Measurements from ENCODE around the gene LAMA5.

LAMA5 gene

GRCh38 chr20:62287129-62287528 lies 80.0 kb downstream of the LAMA5 start:
- H3K56ac ChIP-seq (ENCODE audit: low read length) = no peak overlapping the region
- H3K4ac ChIP-seq (ENCODE audit: low read depth, low read length) = no peak overlapping the region
- no peak overlapping the region for H3K27ac ChIP-seq (ENCODE audit: low read depth, low read length)
- H2BK5ac ChIP-seq (ENCODE audit: low read length) = no peak overlapping the region
- H3K79me2 ChIP-seq (ENCODE audit: control insufficient read depth, insufficient read depth, low read length) = no peaks in the 10 kb centered on the region
- no peak for DNase-seq
- H3K4me1 ChIP-seq (ENCODE audit: control insufficient read depth, low read depth, low read length) = no peaks in the 10 kb centered on the region
- H2BK15ac ChIP-seq (replicated peaks; ENCODE audit: low read depth) = no peak overlapping the region
- no peak overlapping the region for H3K9ac ChIP-seq (ENCODE audit: low read length)
- no peak overlapping the region for H4K5ac ChIP-seq (ENCODE audit: low read length)
- no peak overlapping the region for H3K23ac ChIP-seq (ENCODE audit: low read length)
- no peak overlapping the region for H2AK5ac ChIP-seq (ENCODE audit: low read length)
- no peaks in the 10 kb centered on the region for H3K27me3 ChIP-seq (ENCODE audit: insufficient read depth, low read length, poor library complexity)
- H3K36me3 ChIP-seq (ENCODE audit: control insufficient read depth, insufficient read depth, low read length) = peaks cover 3% of the 10 kb centered on the region
- no peak overlapping the region for H4K8ac ChIP-seq (ENCODE audit: low read depth, low read length)
- no peak overlapping the region for H3K4me3 ChIP-seq (ENCODE audit: low read length)
- H3K4me2 ChIP-seq (ENCODE audit: low read length) = no peak overlapping the region
- H3K18ac ChIP-seq (ENCODE audit: low read length) = no peak overlapping the region
- no peaks in the 10 kb centered on the region for H3K79me1 ChIP-seq (ENCODE audit: low read length)
- no CpG with 5 or more reads among the region's 6 CpGs for WGBS (ENCODE audit: extremely low coverage, insufficient coverage, low lambda C conversion rate)
- H2BK120ac ChIP-seq (ENCODE audit: low read depth, low read length) = no peak overlapping the region

- Histone ChIP-seq H4K5ac (ENCODE audit: low read length) (no peak overlapping the region), H3K4me3 (ENCODE audit: low read length) (no peak overlapping the region), H3K4me2 (ENCODE audit: low read length) (no peak overlapping the region), H3K18ac (ENCODE audit: low read length) (no peak overlapping the region), H2AK5ac (ENCODE audit: low read length) (no peak overlapping the region), H3K27ac (ENCODE audit: low read depth, low read length) (no peak overlapping the region), H2BK120ac (ENCODE audit: low read depth, low read length) (no peak overlapping the region), H3K79me2 (ENCODE audit: control insufficient read depth, insufficient read depth, low read length) (no peaks in the 10 kb centered on the region), H4K8ac (ENCODE audit: low read depth, low read length) (no peak overlapping the region), H3K79me1 (ENCODE audit: low read length) (no peaks in the 10 kb centered on the region), H3K9ac (ENCODE audit: low read length) (no peak overlapping the region), H3K23ac (ENCODE audit: low read length) (no peak overlapping the region), H3K4me1 (ENCODE audit: control insufficient read depth, low read depth, low read length) (no peaks in the 10 kb centered on the region), H2BK5ac (ENCODE audit: low read length) (no peak overlapping the region), H3K36me3 (ENCODE audit: control insufficient read depth, insufficient read depth, low read length) (peaks cover 2% of the 10 kb centered on the region), H3K27me3 (ENCODE audit: insufficient read depth, low read length, poor library complexity) (no peaks in the 10 kb centered on the region), H3K56ac (ENCODE audit: low read length) (no peak overlapping the region), H3K4ac (ENCODE audit: low read depth, low read length) (no peak overlapping the region), H2BK15ac (replicated peaks; ENCODE audit: low read depth) (no peak overlapping the region)
- no CpG with 5 or more reads among the region's 25 CpGs for WGBS (ENCODE audit: extremely low coverage, insufficient coverage, low lambda C conversion rate)
- DNase-seq = no peak
Observed at GRCh38 chr20:62286493-62287064, 80.5 kb downstream of the LAMA5 start.

- Histone ChIP-seq H4K8ac (ENCODE audit: low read depth, low read length) (no peak overlapping the region), H3K4me3 (ENCODE audit: low read length) (no peak overlapping the region), H2BK5ac (ENCODE audit: low read length) (no peak overlapping the region), H3K36me3 (ENCODE audit: control insufficient read depth, insufficient read depth, low read length) (peaks cover 6% of the 10 kb centered on the region), H3K9ac (ENCODE audit: low read length) (no peak overlapping the region), H3K4ac (ENCODE audit: low read depth, low read length) (no peak overlapping the region), H2BK15ac (replicated peaks; ENCODE audit: low read depth) (no peak overlapping the region), H2BK120ac (ENCODE audit: low read depth, low read length) (no peak overlapping the region), H4K5ac (ENCODE audit: low read length) (no peak overlapping the region), H3K4me1 (ENCODE audit: control insufficient read depth, low read depth, low read length) (no peaks in the 10 kb centered on the region), H3K27ac (ENCODE audit: low read depth, low read length) (no peak overlapping the region), H3K18ac (ENCODE audit: low read length) (no peak overlapping the region), H3K23ac (ENCODE audit: low read length) (no peak overlapping the region), H2AK5ac (ENCODE audit: low read length) (no peak overlapping the region), H3K79me1 (ENCODE audit: low read length) (no peaks in the 10 kb centered on the region), H3K4me2 (ENCODE audit: low read length) (no peak overlapping the region), H3K27me3 (ENCODE audit: insufficient read depth, low read length, poor library complexity) (no peaks in the 10 kb centered on the region), H3K79me2 (ENCODE audit: control insufficient read depth, insufficient read depth, low read length) (no peaks in the 10 kb centered on the region), H3K56ac (ENCODE audit: low read length) (no peak overlapping the region)
- DNase-seq = no peak
- no CpG with 5 or more reads among the region's 23 CpGs for WGBS (ENCODE audit: extremely low coverage, insufficient coverage, low lambda C conversion rate)
Observed at GRCh38 chr20:62285722-62286121, 81.4 kb downstream of the LAMA5 start.

GRCh38 chr20:62285151-62285550 lies 82.0 kb downstream of the LAMA5 start:
- no peak for DNase-seq
- Histone ChIP-seq H3K79me2 (ENCODE audit: control insufficient read depth, insufficient read depth, low read length) (no peaks in the 10 kb centered on the region), H3K4me3 (ENCODE audit: low read length) (no peak overlapping the region), H2AK5ac (ENCODE audit: low read length) (no peak overlapping the region), H2BK120ac (ENCODE audit: low read depth, low read length) (no peak overlapping the region), H3K18ac (ENCODE audit: low read length) (no peak overlapping the region), H3K27ac (ENCODE audit: low read depth, low read length) (no peak overlapping the region), H2BK5ac (ENCODE audit: low read length) (no peak overlapping the region), H3K27me3 (ENCODE audit: insufficient read depth, low read length, poor library complexity) (no peaks in the 10 kb centered on the region), H3K56ac (ENCODE audit: low read length) (no peak overlapping the region), H3K23ac (ENCODE audit: low read length) (no peak overlapping the region), H4K5ac (ENCODE audit: low read length) (no peak overlapping the region), H3K4ac (ENCODE audit: low read depth, low read length) (no peak overlapping the region), H3K36me3 (ENCODE audit: control insufficient read depth, insufficient read depth, low read length) (peaks cover 6% of the 10 kb centered on the region), H3K9ac (ENCODE audit: low read length) (no peak overlapping the region), H3K79me1 (ENCODE audit: low read length) (no peaks in the 10 kb centered on the region), H4K8ac (ENCODE audit: low read depth, low read length) (no peak overlapping the region), H3K4me1 (ENCODE audit: control insufficient read depth, low read depth, low read length) (no peaks in the 10 kb centered on the region), H2BK15ac (replicated peaks; ENCODE audit: low read depth) (no peak overlapping the region), H3K4me2 (ENCODE audit: low read length) (no peak overlapping the region)
- no CpG with 5 or more reads among the region's 6 CpGs for WGBS (ENCODE audit: extremely low coverage, insufficient coverage, low lambda C conversion rate)

GRCh38 chr20:62284448-62284847 lies 82.7 kb downstream of the LAMA5 start:
- H3K23ac ChIP-seq (ENCODE audit: low read length) = no peak overlapping the region
- no peak overlapping the region for H3K4me2 ChIP-seq (ENCODE audit: low read length)
- no peak overlapping the region for H2BK5ac ChIP-seq (ENCODE audit: low read length)
- no peak overlapping the region for H2BK15ac ChIP-seq (replicated peaks; ENCODE audit: low read depth)
- H3K56ac ChIP-seq (ENCODE audit: low read length) = no peak overlapping the region
- H3K79me1 ChIP-seq (ENCODE audit: low read length) = no peaks in the 10 kb centered on the region
- no peak overlapping the region for H2AK5ac ChIP-seq (ENCODE audit: low read length)
- no peak overlapping the region for H2BK120ac ChIP-seq (ENCODE audit: low read depth, low read length)
- H3K4me1 ChIP-seq (ENCODE audit: control insufficient read depth, low read depth, low read length) = no peaks in the 10 kb centered on the region
- H3K9ac ChIP-seq (ENCODE audit: low read length) = no peak overlapping the region
- no peaks in the 10 kb centered on the region for H3K79me2 ChIP-seq (ENCODE audit: control insufficient read depth, insufficient read depth, low read length)
- no peak overlapping the region for H3K27ac ChIP-seq (ENCODE audit: low read depth, low read length)
- H3K36me3 ChIP-seq (ENCODE audit: control insufficient read depth, insufficient read depth, low read length) = peaks cover 10% of the 10 kb centered on the region
- H3K18ac ChIP-seq (ENCODE audit: low read length) = no peak overlapping the region
- no peak overlapping the region for H4K5ac ChIP-seq (ENCODE audit: low read length)
- H3K4me3 ChIP-seq (ENCODE audit: low read length) = no peak overlapping the region
- no peak overlapping the region for H4K8ac ChIP-seq (ENCODE audit: low read depth, low read length)
- no peaks in the 10 kb centered on the region for H3K27me3 ChIP-seq (ENCODE audit: insufficient read depth, low read length, poor library complexity)
- no peak for DNase-seq
- H3K4ac ChIP-seq (ENCODE audit: low read depth, low read length) = no peak overlapping the region
- WGBS (ENCODE audit: extremely low coverage, insufficient coverage, low lambda C conversion rate) = no CpG with 5 or more reads among the region's 6 CpGs

- Histone ChIP-seq H3K4ac (ENCODE audit: low read depth, low read length) (no peak overlapping the region), H4K5ac (ENCODE audit: low read length) (no peak overlapping the region), H4K8ac (ENCODE audit: low read depth, low read length) (no peak overlapping the region), H2BK5ac (ENCODE audit: low read length) (no peak overlapping the region), H3K36me3 (ENCODE audit: control insufficient read depth, insufficient read depth, low read length) (peaks cover 12% of the 10 kb centered on the region), H3K79me2 (ENCODE audit: control insufficient read depth, insufficient read depth, low read length) (no peaks in the 10 kb centered on the region), H3K23ac (ENCODE audit: low read length) (no peak overlapping the region), H2AK5ac (ENCODE audit: low read length) (no peak overlapping the region), H3K4me3 (ENCODE audit: low read length) (no peak overlapping the region), H3K27me3 (ENCODE audit: insufficient read depth, low read length, poor library complexity) (no peaks in the 10 kb centered on the region), H3K79me1 (ENCODE audit: low read length) (no peaks in the 10 kb centered on the region), H3K18ac (ENCODE audit: low read length) (no peak overlapping the region), H3K56ac (ENCODE audit: low read length) (no peak overlapping the region), H2BK15ac (replicated peaks; ENCODE audit: low read depth) (no peak overlapping the region), H2BK120ac (ENCODE audit: low read depth, low read length) (no peak overlapping the region), H3K9ac (ENCODE audit: low read length) (no peak overlapping the region), H3K4me1 (ENCODE audit: control insufficient read depth, low read depth, low read length) (no peaks in the 10 kb centered on the region), H3K27ac (ENCODE audit: low read depth, low read length) (no peak overlapping the region), H3K4me2 (ENCODE audit: low read length) (no peak overlapping the region)
- no CpG with 5 or more reads among the region's 16 CpGs for WGBS (ENCODE audit: extremely low coverage, insufficient coverage, low lambda C conversion rate)
- DNase-seq = no peak
Observed at GRCh38 chr20:62282877-62283503, 84.1 kb downstream of the LAMA5 start.
